Epidermal melanocyte (primary cell): ENCODE results near the gene FNBP1L.
"Not testable (repeated sequence)": the region's sequence is repeated elsewhere in the genome, so short reads cannot be mapped to it uniquely, and the experiment has no call there.

ENCODE experiments used
- DNase-seq: peaks from one replicate; pipeline ENCODE4 v3.0.0; 2011; ENCODE audit warnings: low spot score; ENCODE audit not compliant: insufficient read length

The FNBP1L gene

GRCh38 chr1:93571623-93572310 lies 123.8 kb downstream of the FNBP1L start:
- no peak for DNase-seq

GRCh38 chr1:93573940-93574469 lies 126.1 kb downstream of the FNBP1L start:
- no peak for DNase-seq

- no peak for DNase-seq
These were observed 126.6 kb downstream of the FNBP1L start for GRCh38 chr1:93574511-93574910.

GRCh38 chr1:93574991-93575390 lies 127.1 kb downstream of the FNBP1L start:
- no peak for DNase-seq

GRCh38 chr1:93575621-93576284 lies 127.8 kb downstream of the FNBP1L start:
- DNase-seq = no peak

GRCh38 chr1:93576346-93576745 lies 128.4 kb downstream of the FNBP1L start:
- DNase-seq = no peak

- no peak for DNase-seq
These were observed 128.8 kb downstream of the FNBP1L start for GRCh38 chr1:93576746-93577145.

- DNase-seq = no peak
These were observed 129.9 kb downstream of the FNBP1L start for GRCh38 chr1:93577536-93578432.

GRCh38 chr1:93578433-93578830 lies 130.5 kb downstream of the FNBP1L start:
- DNase-seq = no peak

- no peak for DNase-seq
These were observed 131.2 kb downstream of the FNBP1L start for GRCh38 chr1:93578911-93579825.

GRCh38 chr1:93579891-93580290 lies 132.0 kb downstream of the FNBP1L start:
- no peak for DNase-seq

GRCh38 chr1:93581917-93582850 lies 134.3 kb downstream of the FNBP1L start:
- no peak for DNase-seq

- DNase-seq = no peak
These were observed 136.5 kb downstream of the FNBP1L start for GRCh38 chr1:93584261-93585003.

- DNase-seq = no peak
These were observed 137.4 kb downstream of the FNBP1L start for GRCh38 chr1:93585059-93585966.

- no peak for DNase-seq
These were observed 139.4 kb downstream of the FNBP1L start for GRCh38 chr1:93587354-93587753.

GRCh38 chr1:93588206-93588605 lies 140.3 kb downstream of the FNBP1L start:
- no peak for DNase-seq

- DNase-seq = no peak
These were observed 141.0 kb downstream of the FNBP1L start for GRCh38 chr1:93588955-93589354.

GRCh38 chr1:93591291-93591675 lies 143.4 kb downstream of the FNBP1L start:
- not testable (repeated sequence) for DNase-seq
